ENCODE results near the gene C2CD3. TPM values are rescaled to one million over a fixed set of nuclear protein-coding genes. Genes with fewer than 3 reads are reported as not detected.

Gene C2CD3
- total and polyA plus RNA-seq, 2 of the 4 experiments (the other 2 are of a cell fraction) = 11.1 to 19.2 TPM

- Histone ChIP-seq H2BK120ac (ENCODE audit: low read depth, low read length) (no peak overlapping the region), H3K27me3 (ENCODE audit: control insufficient read depth, insufficient read depth, low read length) (no peaks in the 10 kb centered on the region), H3K4me3 (ENCODE audit: insufficient read depth, low read depth, low read length) (no peak overlapping the region), H3K9me3 (ENCODE audit: control insufficient read depth, insufficient read depth, low read length) (no peaks in the 10 kb centered on the region), H4K20me1 (ENCODE audit: insufficient read depth, low read length) (no peaks in the 10 kb centered on the region), H2BK5ac (ENCODE audit: low read depth, low read length, poor library complexity, severe bottlenecking) (no peak overlapping the region), H3K56ac (ENCODE audit: extremely low read depth, insufficient read depth, low read length) (no peak overlapping the region), H2AK5ac (ENCODE audit: low read depth, low read length) (no peak overlapping the region), H3K4me2 (ENCODE audit: low read depth, low read length) (no peak overlapping the region), H3K36me3 (ENCODE audit: control insufficient read depth, insufficient read depth, low read length) (peaks cover 32% of the 10 kb centered on the region), H2BK20ac (ENCODE audit: low read depth, low read length) (no peak overlapping the region), H3K18ac (ENCODE audit: low read depth, low read length) (no peak overlapping the region; the same call in 1 of the 2 replicates), H2AK9ac (replicated peaks; ENCODE audit: low read depth, low read length, poor library complexity) (no peak overlapping the region), H3K27ac (ENCODE audit: insufficient read depth, low read length) (no peak overlapping the region), H2BK15ac (ENCODE audit: low read depth, low read length) (no peak overlapping the region), H4K91ac (ENCODE audit: insufficient read depth, low read depth, low read length) (no peak overlapping the region), H3K4me1 (ENCODE audit: control insufficient read depth, insufficient read depth, low read length) (peaks cover 7% of the 10 kb centered on the region), H3K79me1 (ENCODE audit: low read depth in 1 of 2, low read length in 2 of 2) (no peaks in the 10 kb centered on the region), H3K14ac (replicated peaks; ENCODE audit: low read depth, low read length) (no peak overlapping the region), H3K4ac (ENCODE audit: low read depth, low read length) (no peak overlapping the region), H3K23ac (ENCODE audit: low read depth, low read length) (no peak overlapping the region), H4K5ac (ENCODE audit: low read depth, low read length) (no peak overlapping the region), H4K8ac (ENCODE audit: low read depth in 2 of 2, low read length in 2 of 2) (no peak overlapping the region), H2AFZ (replicated peaks; ENCODE audit: low read length, poor library complexity) (no peak overlapping the region), H3K9me1 (ENCODE audit: insufficient read depth, low read length) (peaks cover 14% of the 10 kb centered on the region), H3K9ac (ENCODE audit: low read depth, low read length) (no peak overlapping the region)
- intact Hi-C loops (cut with micrococcal nuclease) = no loop called here
- no TSS peak for BruUV-seq (replicated peaks)
- ChIA-PET CTCF (interaction anchor here (0.9 kb wide), 1 partner anchor 16 kb away, joined by 3 read pairs; no protein-coding TSS in a partner anchor), POLR2A (ENCODE audit: unreplicated experiment) (no interaction called here)
- TF ChIP-seq BHLHE40 (IDR thresholded peaks at IDR 0.05; ENCODE audit: low read depth, low read length) = no peak
- TF ChIP-seq CEBPB (IDR thresholded peaks at IDR 0.05; ENCODE audit: low read depth, low read length) = peak; percentile 58; the same call in 1 of the 2 replicates
- no peak for ATAC-seq (ENCODE audit: low read depth)
- no CpG with 5 or more reads among the region's 4 CpGs for WGBS, 2 experiments (ENCODE audit: extremely low coverage in 2 of 2, insufficient read length in 1 of 2)
- in situ Hi-C loops (cut with MboI; ENCODE audit: low sequenced_read_pairs) = no loop called here
- DNase-seq = peak; percentile 49
- dilution Hi-C loops (cut with HindIII; ENCODE audit: low sequenced_read_pairs, unreplicated experiment) = no loop called here
Measured at GRCh38 chr11:74037309-74037708, 133.5 kb downstream of the C2CD3 start.
